ENCODE data around the gene C11orf71.
A peak's percentile ranks its signal among the peaks of the same experiment; 100 is the strongest.

The C11orf71 gene, protein sequence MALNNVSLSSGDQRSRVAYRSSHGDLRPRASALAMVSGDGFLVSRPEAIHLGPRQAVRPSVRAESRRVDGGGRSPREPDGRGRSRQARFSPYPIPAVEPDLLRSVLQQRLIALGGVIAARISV

DNA sequence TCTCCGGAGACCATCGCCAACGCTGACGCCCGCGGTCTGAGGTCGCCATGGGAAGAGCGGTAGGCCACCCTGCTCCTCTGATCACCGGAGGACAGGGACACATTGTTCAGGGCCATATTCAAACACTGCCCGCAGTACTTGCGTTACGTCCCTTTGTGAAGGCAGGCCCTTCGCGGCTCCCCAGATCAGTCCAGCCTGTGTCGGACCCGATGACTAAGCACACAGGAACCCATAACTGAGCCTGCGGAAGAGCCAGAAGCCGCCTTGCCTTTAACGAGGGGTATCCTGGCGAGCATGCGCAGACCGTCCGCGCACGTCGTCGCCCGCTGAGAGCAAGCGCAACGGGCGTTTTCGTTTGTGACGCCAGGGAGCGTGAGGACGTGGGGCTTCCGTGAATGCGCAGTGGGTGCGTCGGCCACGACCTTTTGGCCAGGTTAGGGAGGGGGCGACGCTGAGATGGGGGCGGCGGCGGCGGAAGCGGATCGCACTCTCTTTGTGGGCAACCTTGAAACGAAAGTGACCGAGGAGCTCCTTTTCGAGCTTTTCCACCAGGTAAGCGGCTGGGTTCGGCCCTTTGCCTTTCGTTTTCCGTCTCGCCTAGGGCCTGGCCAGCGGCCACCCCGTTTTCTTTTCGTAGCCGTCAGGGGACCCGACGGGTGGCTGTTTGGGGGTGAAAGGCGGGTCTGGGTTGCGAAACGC is at the start of gene C11orf71, which contains the start of gene RBM7:
Gene C11orf71, minus strand, starts transcription at position 296 of the 699 bp plus-strand sequence. Its CDS starts 180 bp downstream, at position 116.
Gene RBM7, plus strand, starts transcription at position 451 of the 699 bp plus-strand sequence. Its CDS starts 6 bp downstream, at position 457.
- peak; percentile 91 for DNase-seq

DNA sequence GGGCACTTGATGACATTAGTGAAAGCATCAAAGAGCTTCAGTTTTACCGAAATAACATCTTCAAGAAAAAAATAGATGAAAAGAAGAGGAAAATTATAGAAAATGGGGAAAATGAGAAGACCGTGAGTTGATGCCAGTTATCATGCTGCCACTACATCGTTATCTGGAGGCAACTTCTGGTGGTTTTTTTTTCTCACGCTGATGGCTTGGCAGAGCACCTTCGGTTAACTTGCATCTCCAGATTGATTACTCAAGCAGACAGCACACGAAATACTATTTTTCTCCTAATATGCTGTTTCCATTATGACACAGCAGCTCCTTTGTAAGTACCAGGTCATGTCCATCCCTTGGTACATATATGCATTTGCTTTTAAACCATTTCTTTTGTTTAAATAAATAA is 49.5 kb upstream of the C11orf71 start:
- DNase-seq, result no peak

DNA sequence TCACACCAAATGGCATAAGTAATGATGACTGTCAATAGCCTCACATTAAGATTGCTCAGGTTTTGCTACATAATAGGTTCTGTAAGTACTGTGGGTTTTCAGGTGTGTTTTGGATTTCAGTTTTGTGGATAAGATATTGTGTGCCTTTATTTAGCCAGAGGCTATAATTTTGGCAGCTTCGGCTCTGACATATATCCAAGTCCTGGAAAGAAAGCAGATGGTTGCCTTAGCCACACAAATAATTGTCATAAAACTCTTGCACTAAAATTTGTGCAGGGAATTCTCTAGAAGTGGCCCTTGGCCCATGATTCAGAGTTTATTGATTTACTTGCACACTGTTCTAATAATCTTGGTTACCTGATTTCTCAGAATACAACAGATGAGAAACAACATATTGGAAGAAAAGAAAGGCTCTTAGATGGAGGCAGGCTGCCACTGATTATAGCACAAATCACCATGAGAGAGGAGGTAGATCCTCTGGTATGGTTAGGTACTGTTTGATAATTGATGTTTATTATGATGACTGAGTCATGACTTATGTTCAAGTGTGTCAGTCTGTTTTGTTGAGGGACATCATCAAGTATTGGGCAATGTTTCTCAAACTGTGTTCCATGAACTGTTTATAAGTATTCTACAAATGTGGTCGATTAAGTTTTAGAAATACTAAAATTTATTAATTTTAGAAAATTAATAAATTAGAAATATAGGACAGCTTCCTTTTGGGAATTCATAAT is 48.6 kb upstream of the C11orf71 start:
- no peak for DNase-seq

GRCh38 chr11:114447892-114448291 is 47.6 kb upstream of the C11orf71 start:
- DNase-seq, result no peak

DNA sequence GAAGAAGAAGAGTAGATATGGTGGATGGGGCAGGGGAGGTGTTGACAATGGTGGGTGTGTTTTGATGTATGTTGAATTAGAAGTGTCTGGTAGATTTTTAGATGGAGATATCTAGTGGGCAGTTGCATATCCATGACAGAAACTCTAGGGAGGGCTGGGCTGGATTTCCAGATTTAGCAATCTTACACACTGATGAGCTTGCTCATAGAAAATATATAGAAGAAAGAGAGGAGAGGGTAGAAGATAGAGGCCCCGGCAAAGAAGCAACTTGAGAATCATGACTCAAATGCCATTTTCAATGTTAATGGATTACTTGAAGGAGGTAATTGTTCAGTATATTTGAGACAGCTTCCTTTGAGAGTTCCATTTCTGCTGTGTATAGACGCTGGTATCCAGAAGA is 47.1 kb upstream of the C11orf71 start:
- no peak for DNase-seq

DNA sequence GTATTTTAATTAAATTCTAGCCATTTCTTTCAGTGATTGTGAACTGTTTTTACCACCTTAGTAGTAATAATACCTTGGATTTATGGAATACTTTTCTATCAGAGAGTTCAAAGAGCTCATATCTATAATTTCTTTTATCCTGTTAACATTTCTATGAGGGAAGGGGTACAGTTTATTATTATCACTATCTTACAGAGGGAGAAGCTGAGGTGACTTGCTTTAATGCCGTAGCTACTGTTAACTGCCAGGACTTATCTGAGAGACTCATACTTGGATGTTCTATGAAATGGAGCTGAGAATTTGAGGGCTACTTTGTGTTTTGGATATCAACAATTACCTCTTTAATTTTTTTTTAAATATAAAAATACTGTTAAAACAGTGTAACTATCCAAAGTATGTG is 42.2 kb upstream of the C11orf71 start:
- DNase-seq, result no peak

GRCh38 chr11:114441921-114442320 is 41.6 kb upstream of the C11orf71 start:
- DNase-seq, result no peak

DNA sequence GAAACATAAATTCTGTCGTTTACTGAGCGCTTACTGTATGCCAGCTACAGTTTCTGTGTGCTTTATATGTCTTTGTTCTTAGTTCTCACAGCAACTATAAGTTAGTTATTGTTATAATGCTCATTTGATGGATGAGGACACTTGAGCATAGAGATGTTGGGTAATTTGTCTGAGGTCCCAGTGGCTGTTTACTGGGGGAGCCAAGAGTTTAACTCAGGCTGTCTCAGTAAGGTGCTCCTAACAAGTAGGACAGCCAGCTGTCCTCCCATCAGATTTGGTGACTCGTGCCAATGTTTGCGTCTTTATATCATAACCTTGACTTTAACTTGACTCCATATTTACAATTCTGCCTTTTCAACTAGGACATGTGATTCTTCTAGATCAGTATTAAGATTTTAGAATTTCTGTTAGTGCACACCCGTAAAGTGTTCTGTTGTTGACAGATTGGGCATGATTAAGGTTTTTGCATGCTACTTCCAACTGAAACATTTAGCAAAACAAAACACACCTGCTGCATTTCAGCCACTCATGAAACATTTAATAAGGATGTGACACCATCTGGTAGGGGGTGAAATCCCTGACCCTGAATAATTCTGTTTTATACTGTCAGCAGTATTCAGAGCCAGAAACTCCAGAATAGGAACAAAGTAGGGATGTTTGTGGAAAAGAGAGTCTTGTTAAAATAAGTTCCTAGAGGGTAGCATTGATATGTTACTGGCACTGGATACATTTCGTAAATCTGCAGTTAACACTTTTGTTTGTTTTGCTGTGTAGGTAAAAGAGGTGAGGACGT is 40.9 kb upstream of the C11orf71 start:
- no peak for DNase-seq

DNA sequence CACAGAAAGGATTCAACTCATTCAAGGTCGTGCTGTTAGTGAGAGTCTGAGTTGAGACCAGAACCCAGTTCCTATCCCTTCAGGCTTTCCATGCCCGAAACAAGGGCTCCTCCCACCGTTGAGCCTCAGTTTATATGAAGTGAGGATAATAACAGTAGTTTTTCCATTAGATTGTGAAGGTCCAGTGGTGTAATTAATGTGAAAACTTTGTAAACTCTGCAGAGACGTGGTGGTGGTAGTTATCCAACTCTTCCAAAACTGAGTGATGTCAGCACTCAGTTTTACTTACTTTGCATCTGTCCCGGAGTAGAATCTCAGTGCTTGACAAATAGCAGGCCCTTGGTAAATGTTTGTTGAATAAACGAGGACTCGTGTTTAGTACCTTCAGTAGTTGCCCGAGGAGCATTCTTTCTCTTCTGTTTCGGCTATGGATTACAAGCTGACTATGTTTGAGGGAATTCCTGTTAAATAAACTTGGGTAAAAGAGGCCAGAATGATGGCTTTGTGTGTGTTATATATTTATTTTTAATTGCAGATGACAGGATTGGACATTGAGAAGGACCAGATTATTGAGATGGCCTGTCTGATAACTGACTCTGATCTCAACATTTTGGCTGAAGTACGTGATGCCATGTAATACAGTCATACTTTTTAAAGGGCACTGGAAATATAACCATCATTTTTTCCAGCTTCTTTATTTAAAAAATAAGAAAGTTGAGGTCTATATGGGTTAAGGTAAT is 40.0 kb upstream of the C11orf71 start:
- no peak for DNase-seq

- DNase-seq, result peak; percentile 65
Measured at GRCh38 chr11:114439229-114440120, 39.2 kb upstream of the C11orf71 start, which contains the start of gene REXO2. Gene REXO2, plus strand, starts transcription at chr11:114439467. Its CDS starts 62 bp downstream, at chr11:114439529.

DNA sequence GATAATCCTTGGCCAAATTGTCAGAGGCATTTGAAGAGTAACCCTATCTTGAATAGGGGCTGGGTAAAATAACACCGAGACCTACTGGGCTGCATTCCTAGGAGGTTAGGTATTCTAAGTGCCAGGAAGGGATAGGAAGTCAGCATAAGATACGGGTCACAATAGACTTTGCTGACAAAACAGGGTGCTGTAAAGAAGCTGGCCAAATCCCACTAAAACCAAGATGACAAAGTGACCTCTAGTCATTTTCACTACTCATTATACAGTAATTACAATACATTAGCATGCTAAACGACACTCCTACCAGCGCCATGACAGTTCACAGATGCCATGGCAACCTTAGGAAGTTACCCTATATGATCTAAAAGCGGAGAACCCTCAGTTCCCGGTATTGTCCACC is 38.0 kb upstream of the C11orf71 start:
- DNase-seq, result no peak

DNA sequence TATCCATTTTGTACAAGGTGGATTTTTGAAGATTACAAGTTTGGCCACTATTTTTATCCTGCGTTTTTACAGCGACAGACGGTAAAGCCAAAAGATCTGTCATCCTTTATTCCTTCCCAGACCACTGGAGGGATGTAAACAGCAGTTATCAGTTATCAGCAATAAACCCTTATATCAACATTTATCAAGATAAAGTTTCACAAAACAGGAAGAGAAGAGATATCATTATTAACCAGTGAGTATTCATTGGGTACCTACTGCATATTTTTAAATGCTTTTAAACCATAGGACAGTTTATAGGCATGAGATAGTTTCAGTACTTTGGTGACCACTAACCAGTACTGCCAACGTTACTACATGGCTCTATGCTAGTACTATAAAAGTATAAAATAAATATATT is 33.1 kb upstream of the C11orf71 start:
- DNase-seq, result no peak

GRCh38 chr11:114432893-114433292 is 32.6 kb upstream of the C11orf71 start:
- no peak for DNase-seq

DNA sequence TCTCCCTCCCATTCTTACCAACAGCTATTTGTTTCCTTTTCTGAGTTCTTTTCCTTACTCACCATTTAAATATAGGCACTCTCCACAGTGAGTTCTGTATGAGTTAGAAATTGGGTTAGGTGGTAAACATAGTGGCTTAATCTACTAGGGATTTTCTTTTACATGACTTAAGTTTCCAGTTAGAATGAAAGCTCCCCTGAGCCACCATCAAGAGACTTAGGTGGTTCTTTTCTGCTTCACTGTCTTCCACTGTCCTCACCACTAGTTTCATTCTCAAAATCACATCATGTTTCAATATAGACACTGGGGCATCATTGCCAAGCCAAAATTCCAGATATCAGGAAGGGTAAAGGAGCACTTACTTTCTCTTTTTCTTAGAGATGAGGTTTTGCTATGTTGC is 30.0 kb upstream of the C11orf71 start:
- no peak for DNase-seq

DNA sequence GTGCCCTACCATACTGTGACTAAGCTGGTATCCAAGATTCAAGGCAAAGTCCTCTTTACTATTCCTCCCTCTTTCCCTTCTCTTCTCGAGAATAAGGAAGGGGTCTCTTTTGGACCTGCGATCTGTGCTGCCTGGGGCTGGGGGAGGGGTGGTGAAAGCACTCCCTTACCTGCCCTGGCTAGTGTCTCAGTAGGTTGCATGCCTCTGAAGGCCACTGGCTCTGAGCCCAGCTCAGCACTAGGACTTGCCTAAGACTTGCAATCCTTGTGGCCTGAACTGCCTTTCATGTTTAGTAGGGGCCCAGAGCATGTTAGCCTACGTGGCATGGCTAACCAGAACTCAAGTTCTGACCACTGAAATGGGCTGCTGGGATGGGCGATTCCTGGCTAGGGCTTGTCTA is 26.0 kb upstream of the C11orf71 start:
- no peak for DNase-seq

GRCh38 chr11:114416441-114416961 is 16.2 kb upstream of the C11orf71 start:
- no peak for DNase-seq

GRCh38 chr11:114413958-114414357 is 13.6 kb upstream of the C11orf71 start:
- no peak for DNase-seq

DNA sequence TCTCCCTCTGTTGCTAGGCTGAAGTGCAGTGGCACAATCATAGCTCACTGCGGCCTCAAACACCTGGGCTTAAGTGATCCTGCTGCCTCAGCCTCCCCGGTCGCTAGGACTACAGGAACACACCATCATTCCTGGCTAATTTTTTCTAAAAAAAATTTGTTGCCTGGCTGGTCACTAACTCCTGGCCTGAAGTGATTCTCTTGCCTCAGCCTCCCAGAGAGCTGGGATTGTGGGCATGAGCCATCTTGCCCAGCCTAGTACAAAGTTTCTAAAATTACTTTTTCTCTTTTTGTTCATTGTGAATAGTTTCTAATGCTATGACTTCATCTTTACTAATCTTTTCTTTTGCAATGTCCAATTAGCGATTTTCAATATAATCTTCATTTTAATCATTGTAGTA is 12.6 kb upstream of the C11orf71 start:
- DNase-seq, result no peak

- DNase-seq, result no peak
Measured at GRCh38 chr11:114401311-114401710, 1.0 kb upstream of the C11orf71 start.

DNA sequence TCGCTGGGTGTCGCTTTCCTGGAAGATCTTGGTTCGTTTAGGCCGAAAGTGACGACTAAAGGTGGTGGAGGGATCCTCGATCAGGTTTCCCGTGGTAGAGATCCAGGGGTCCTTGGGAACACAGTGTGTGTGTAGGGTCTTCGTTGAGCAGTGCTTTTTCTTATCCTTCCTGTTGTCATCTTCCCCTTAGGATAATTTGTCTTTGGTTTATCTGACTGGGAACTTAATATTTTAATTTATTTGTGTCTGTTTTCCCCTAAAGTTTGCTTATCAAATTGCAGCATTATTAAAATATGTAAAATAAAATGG is 558 bp upstream of the C11orf71 start:
- no peak for DNase-seq

- no peak for DNase-seq
Measured at GRCh38 chr11:114399490-114400215, 658 bp downstream of the C11orf71 start.
